DND-41 (cell line): ENCODE results near the gene TSHZ2.

ENCODE experiments used
- ATAC-seq: fragments of 200-7000 bp; cut with Tn5 transposase; 3 replicates; pipeline ENCODE4 v1.9.1; 2021; ENCODE audit warnings: low read depth; ENCODE audit not compliant: insufficient read depth
- DNase-seq: peaks from one replicate; pipeline ENCODE4 v3.0.0-alpha.2; 2020
- H2AFZ ChIP-seq: 2 replicates; pipeline ENCODE4 v1.6.0; 2012; ENCODE audit warnings: low read depth, low read length
- H3K27ac ChIP-seq: 2 replicates; pipeline ENCODE4 v1.5.1; 2012; ENCODE audit warnings: low read length, inconsistent platforms
- H3K27me3 ChIP-seq: fragments of 200-600 bp; sonication (generic); 2 replicates; pipeline ENCODE4 v1.6.0; 2012; ENCODE audit warnings: low read length, mild to moderate bottlenecking, inconsistent platforms; ENCODE audit not compliant: insufficient read depth, poor library complexity
- H3K36me3 ChIP-seq: 2 replicates; pipeline ENCODE4 v1.5.1; 2012; ENCODE audit warnings: low read length, inconsistent platforms; ENCODE audit not compliant: insufficient read depth
- H3K4me1 ChIP-seq: 2 replicates; pipeline ENCODE4 v1.5.1; 2012; ENCODE audit warnings: mild to moderate bottlenecking, low read length; ENCODE audit not compliant: insufficient read depth
- H3K4me2 ChIP-seq: 2 replicates; pipeline ENCODE4 v1.6.0; 2012; ENCODE audit warnings: mild to moderate bottlenecking, moderate library complexity, low read length, inconsistent platforms; ENCODE audit not compliant: insufficient read depth
- H3K4me3 ChIP-seq, 2 experiments: fragments of 200-600 bp in 1 of 2; shearing (Covaris generic) in 1 of 2; 2 replicates each; pipeline ENCODE4 v1.5.1; 2012 to 2016; ENCODE audit warnings: inconsistent platforms in 2 of 2, low read length in 2 of 2, mild to moderate bottlenecking in 2 of 2, low read depth in 1 of 2, moderate library complexity in 1 of 2
- H3K79me2 ChIP-seq: 2 replicates; pipeline ENCODE4 v1.6.0; 2012; ENCODE audit warnings: low read length, inconsistent platforms; ENCODE audit not compliant: insufficient read depth
- H3K9ac ChIP-seq: 2 replicates; pipeline ENCODE4 v1.6.0; 2012; ENCODE audit warnings: low read depth, mild to moderate bottlenecking, inconsistent platforms, low read length, moderate library complexity
- H3K9me3 ChIP-seq: 2 replicates; pipeline ENCODE4 v1.5.1; 2012; ENCODE audit warnings: low read length, moderate library complexity, mild to moderate bottlenecking, inconsistent platforms; ENCODE audit not compliant: insufficient read depth, severe bottlenecking
- H4K20me1 ChIP-seq: 2 replicates; pipeline ENCODE4 v1.6.0; 2012; ENCODE audit warnings: low read length; ENCODE audit not compliant: insufficient read depth
- EZH2 ChIP-seq: IDR thresholded peaks from 3 replicates; pipeline ENCODE4 v1.6.1; 2012; ENCODE audit warnings: borderline replicate concordance, low read depth, mild to moderate bottlenecking, moderate library complexity, low read length, inconsistent platforms; ENCODE audit not compliant: severe bottlenecking
- TF ChIP-seq, protein P1 (sequence below): IDR thresholded peaks from 2 replicates; pipeline ENCODE4 v1.5.1; 2012; ENCODE audit warnings: borderline replicate concordance, low read length, moderate library complexity, mild to moderate bottlenecking; ENCODE audit not compliant: poor library complexity, severe bottlenecking; ENCODE audit errors: extremely low read depth

The TSHZ2 gene

DNA sequence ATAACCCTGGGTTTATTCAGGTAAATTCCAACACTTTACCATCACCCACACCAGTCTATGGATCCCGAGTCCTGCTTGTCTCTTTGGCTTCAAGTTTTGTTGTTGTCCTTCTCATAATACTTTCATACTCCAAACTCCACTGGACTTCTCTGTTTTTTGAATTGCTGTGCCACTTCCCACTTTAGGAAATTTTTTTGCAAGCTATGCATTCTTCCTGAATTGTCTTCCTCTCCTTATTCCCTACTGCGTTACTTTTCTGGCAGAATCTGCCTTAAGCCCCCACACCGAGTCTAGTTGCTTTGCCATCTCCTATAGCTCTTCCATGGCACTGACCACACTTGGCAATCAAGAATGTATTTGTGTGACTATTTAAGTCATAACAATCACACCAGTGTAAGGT lies 96.1 kb downstream of the TSHZ2 start:
- H2AFZ ChIP-seq = no peak overlapping the region
- H3K36me3 ChIP-seq = no peaks in the 10 kb centered on the region
- TF ChIP-seq, protein P1, sequence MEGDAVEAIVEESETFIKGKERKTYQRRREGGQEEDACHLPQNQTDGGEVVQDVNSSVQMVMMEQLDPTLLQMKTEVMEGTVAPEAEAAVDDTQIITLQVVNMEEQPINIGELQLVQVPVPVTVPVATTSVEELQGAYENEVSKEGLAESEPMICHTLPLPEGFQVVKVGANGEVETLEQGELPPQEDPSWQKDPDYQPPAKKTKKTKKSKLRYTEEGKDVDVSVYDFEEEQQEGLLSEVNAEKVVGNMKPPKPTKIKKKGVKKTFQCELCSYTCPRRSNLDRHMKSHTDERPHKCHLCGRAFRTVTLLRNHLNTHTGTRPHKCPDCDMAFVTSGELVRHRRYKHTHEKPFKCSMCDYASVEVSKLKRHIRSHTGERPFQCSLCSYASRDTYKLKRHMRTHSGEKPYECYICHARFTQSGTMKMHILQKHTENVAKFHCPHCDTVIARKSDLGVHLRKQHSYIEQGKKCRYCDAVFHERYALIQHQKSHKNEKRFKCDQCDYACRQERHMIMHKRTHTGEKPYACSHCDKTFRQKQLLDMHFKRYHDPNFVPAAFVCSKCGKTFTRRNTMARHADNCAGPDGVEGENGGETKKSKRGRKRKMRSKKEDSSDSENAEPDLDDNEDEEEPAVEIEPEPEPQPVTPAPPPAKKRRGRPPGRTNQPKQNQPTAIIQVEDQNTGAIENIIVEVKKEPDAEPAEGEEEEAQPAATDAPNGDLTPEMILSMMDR = no peak
- TF ChIP-seq EZH2 = no peak
- ATAC-seq = no peak
- no peaks in the 10 kb centered on the region for H3K9me3 ChIP-seq
- no peaks in the 10 kb centered on the region for H3K79me2 ChIP-seq
- no peaks in the 10 kb centered on the region for H4K20me1 ChIP-seq
- H3K27ac ChIP-seq = no peak overlapping the region
- H3K27me3 ChIP-seq = peaks cover 51% of the 10 kb centered on the region
- H3K4me3 ChIP-seq = no peak overlapping the region
- DNase-seq = no peak
- no peak overlapping the region for H3K9ac ChIP-seq
- no peaks in the 10 kb centered on the region for H3K4me1 ChIP-seq
- no peak overlapping the region for H3K4me2 ChIP-seq

DNA sequence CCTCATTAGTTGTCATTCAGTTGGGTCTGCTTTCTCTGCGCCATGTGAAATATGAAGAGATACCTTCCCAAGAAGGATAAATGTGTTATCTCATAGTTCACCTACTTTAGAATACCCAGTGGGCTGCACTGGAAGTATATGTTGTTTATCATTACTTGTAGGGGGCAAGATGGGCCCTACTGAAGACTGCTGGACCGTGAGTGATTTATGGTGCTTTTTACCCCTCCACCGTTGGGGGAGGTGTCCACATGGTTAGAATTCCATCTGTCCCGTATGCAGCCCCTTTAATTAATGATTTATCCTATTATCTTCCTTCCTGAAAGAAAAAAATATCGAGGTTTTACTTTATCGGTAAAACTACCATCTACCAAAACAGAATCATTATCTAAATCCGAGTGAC lies 97.0 kb downstream of the TSHZ2 start:
- Histone ChIP-seq H3K9ac (no peak overlapping the region), H3K79me2 (no peaks in the 10 kb centered on the region), H2AFZ (no peak overlapping the region), H3K27ac (no peak overlapping the region), H3K4me1 (no peaks in the 10 kb centered on the region), H3K9me3 (no peaks in the 10 kb centered on the region), H3K36me3 (no peaks in the 10 kb centered on the region), H3K27me3 (peaks cover 46% of the 10 kb centered on the region), H3K4me2 (no peak overlapping the region), H4K20me1 (no peaks in the 10 kb centered on the region), H3K4me3 (no peak overlapping the region)
- DNase-seq (no peak), ATAC-seq (no peak)
- no peak for TF ChIP-seq EZH2
- TF ChIP-seq, protein P1 = no peak

DNA sequence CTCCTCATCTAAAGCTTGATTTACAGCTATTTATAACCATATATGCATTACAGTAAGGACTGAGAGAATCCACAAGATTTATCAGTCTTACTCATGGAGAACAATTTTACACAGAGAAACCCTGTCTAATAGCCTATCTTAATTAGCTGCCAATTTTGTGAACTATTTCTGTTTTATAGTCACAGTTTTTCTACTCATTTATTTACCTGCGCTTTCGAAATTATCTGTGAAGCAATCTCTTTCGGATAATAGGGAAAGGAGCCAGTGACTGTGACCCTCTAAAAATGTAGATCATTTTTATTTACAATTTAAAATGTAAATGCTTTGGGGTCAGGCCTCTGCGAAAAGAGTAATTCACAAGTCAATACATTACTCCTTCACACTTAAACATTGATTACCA lies 98.1 kb downstream of the TSHZ2 start:
- Histone ChIP-seq H3K9ac (no peak overlapping the region), H3K4me2 (no peak overlapping the region), H2AFZ (no peak overlapping the region), H3K9me3 (no peaks in the 10 kb centered on the region), H3K27me3 (peaks cover 44% of the 10 kb centered on the region), H3K79me2 (no peaks in the 10 kb centered on the region), H3K4me1 (no peaks in the 10 kb centered on the region), H3K36me3 (no peaks in the 10 kb centered on the region), H3K4me3 (no peak overlapping the region), H4K20me1 (no peaks in the 10 kb centered on the region), H3K27ac (no peak overlapping the region)
- no peak for ATAC-seq
- TF ChIP-seq EZH2 = no peak
- TF ChIP-seq, protein P1 = no peak
- no peak for DNase-seq

DNA sequence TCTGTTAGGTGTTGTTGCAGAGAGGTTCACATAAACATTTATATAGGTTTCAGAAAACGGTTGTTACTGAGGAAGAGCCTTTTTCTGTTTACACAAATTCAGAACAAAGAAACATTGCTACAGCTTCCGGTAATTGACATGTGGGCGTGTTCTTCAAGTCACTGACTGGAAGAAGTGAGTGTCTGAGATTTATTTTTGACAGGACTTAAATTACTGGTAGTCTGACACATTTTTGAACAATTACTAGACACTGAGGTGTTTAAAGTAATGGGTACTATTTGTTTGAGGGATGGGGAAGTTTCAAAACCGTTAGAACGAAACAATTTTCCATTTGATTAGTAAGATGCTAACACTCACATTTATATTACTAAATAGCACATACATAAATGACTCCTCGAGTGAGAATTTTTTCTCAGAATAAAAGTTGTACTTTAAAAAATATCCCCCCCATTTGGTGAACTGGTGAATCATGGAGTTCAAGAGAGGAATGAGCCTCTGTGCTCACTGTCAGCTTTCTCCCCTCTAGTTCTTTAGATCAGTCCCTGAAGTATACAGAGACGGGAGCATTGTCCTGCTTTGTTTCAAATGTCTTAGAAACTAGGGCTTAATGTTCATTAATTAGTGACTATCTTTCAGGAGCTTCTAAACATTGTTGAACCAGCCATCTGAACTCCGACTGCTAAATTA lies 98.7 kb downstream of the TSHZ2 start:
- TF ChIP-seq, protein P1 = no peak
- TF ChIP-seq EZH2 = no peak
- ATAC-seq (no peak), DNase-seq (no peak)
- H4K20me1 ChIP-seq = no peaks in the 10 kb centered on the region
- no peaks in the 10 kb centered on the region for H3K36me3 ChIP-seq
- H3K4me3 ChIP-seq = no peak overlapping the region
- H3K27ac ChIP-seq = no peak overlapping the region
- no peak overlapping the region for H3K9ac ChIP-seq
- H3K9me3 ChIP-seq = no peaks in the 10 kb centered on the region
- no peaks in the 10 kb centered on the region for H3K4me1 ChIP-seq
- H2AFZ ChIP-seq = no peak overlapping the region
- peaks cover 39% of the 10 kb centered on the region for H3K27me3 ChIP-seq
- no peaks in the 10 kb centered on the region for H3K79me2 ChIP-seq
- no peak overlapping the region for H3K4me2 ChIP-seq
